Calu3 (cell line): Measurements from ENCODE around the gene RCBTB2. TPM values are rescaled to one million over a fixed set of nuclear protein-coding genes. Genes with fewer than 3 reads are reported as not detected.

Experiments used
- BruUV-seq: library from RNA; stranded (reverse); fragments of 400-500 nt; replicated peaks from 2 replicates; lab custom pipeline; 2021; lab: Mats Ljungman, UMichigan
- CTCF ChIA-PET: fragments of 300-600 bp; sonication (Branson Sonifier 250); formaldehyde crosslinking; loops from one replicate; lab custom pipeline; 2022; ENCODE audit warnings: antibody characterized with exemption; lab: Charles Lee
- DNase-seq: peaks from one replicate; pipeline ENCODE4 v3.0.0; 2022
- H3K27ac Mint-ChIP-seq: one replicate; pipeline ENCODE4 v1.8.0; 2022; ENCODE audit warnings: mixed read lengths; ENCODE audit not compliant: unreplicated experiment
- H3K27me3 Mint-ChIP-seq: one replicate; pipeline ENCODE4 v1.8.0; 2022; ENCODE audit warnings: mixed read lengths; ENCODE audit not compliant: unreplicated experiment
- H3K36me3 Mint-ChIP-seq: one replicate; pipeline ENCODE4 v1.8.0; 2022; ENCODE audit warnings: mild to moderate bottlenecking, moderate library complexity, mixed read lengths; ENCODE audit not compliant: insufficient read depth, unreplicated experiment
- H3K4me1 Mint-ChIP-seq: one replicate; pipeline ENCODE4 v1.8.0; 2022; ENCODE audit warnings: mild to moderate bottlenecking, low read depth, mixed read lengths; ENCODE audit not compliant: unreplicated experiment
- H3K4me3 Mint-ChIP-seq: one replicate; pipeline ENCODE4 v1.8.0; 2022; ENCODE audit warnings: mild to moderate bottlenecking, low read depth, moderate library complexity, mixed read lengths; ENCODE audit not compliant: unreplicated experiment
- H3K9me3 Mint-ChIP-seq: one replicate; pipeline ENCODE4 v1.8.0; 2022; ENCODE audit warnings: low read depth, mixed read lengths; ENCODE audit not compliant: unreplicated experiment
- CTCF ChIP-seq: fragments of 200-600 bp; IDR thresholded peaks from one replicate; pipeline ENCODE4 v1.8.0; 2022; ENCODE audit warnings: antibody characterized with exemption; ENCODE audit not compliant: unreplicated experiment
- intact Hi-C: fragments of 100-400 bp; cut with micrococcal nuclease; formaldehyde crosslinking; loops from one replicate; pipeline ENCODE4 v1.10.0; 2022; ENCODE audit not compliant: unreplicated experiment
- total RNA-seq: library from RNA; stranded (reverse); gene quantifications from 2 replicates; pipeline ENCODE4 v1.2.3, GENCODE V29; 2022

RCBTB2 gene
- total RNA-seq, 1 experiment from 2014 or later: 3.7 TPM

- DNase-seq: no peak
- TF ChIP-seq CTCF: no peak
Observed at GRCh38 chr13:48561466-48562235, 28.8 kb upstream of the RCBTB2 start.

DNA sequence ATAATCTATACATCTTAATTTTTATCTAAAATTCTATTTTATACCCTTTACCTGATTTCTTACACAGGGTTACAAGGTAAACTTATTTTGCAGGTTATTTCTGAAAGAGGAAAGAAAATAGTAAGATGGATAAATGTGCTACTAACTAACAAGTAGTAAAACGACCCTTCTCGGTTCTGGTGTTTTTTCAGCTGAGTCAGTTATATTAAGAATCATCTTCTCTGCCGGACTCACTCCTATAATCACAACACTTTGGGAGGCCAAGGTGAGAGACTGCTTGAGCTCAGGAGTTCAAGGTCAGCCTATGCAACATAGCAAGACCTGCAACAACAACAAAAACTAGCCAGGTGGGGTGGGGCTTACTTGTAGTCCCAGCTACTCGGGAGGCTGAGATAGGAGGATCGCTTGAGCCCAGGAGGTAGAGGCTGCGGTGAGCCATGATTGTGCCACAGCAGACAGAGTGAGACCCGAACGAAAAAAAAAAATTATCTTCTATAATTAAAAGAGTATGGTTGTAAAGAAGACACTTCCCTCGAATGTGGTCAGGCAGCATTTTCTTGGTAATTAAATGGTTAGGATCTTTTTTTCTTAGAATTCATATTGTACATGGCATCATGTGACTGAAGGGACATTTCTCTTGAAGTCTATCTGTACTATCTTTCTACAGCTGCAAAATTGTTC lies 27.9 kb upstream of the RCBTB2 start:
- H3K4me1 Mint-ChIP-seq: no peaks in the 10 kb centered on the region
- BruUV-seq: no TSS peak
- intact Hi-C loops: no loop called here
- no peak overlapping the region for H3K4me3 Mint-ChIP-seq
- no peak for TF ChIP-seq CTCF
- CTCF ChIA-PET: no interaction called here
- H3K36me3 Mint-ChIP-seq: no peaks in the 10 kb centered on the region
- no peak for DNase-seq
- no peak overlapping the region for H3K27ac Mint-ChIP-seq
- no peaks in the 10 kb centered on the region for H3K9me3 Mint-ChIP-seq
- no peaks in the 10 kb centered on the region for H3K27me3 Mint-ChIP-seq

More at GRCh38 chr13:48561466-48562235, 28.8 kb upstream of the RCBTB2 start:
- Mint-ChIP-seq H3K27ac (no peak overlapping the region), H3K9me3 (no peaks in the 10 kb centered on the region), H3K27me3 (no peaks in the 10 kb centered on the region), H3K4me1 (no peaks in the 10 kb centered on the region), H3K4me3 (no peak overlapping the region), H3K36me3 (no peaks in the 10 kb centered on the region)
- CTCF ChIA-PET: no interaction called here
- BruUV-seq: no TSS peak
- intact Hi-C loops: no loop called here

GRCh38 chr13:48559638-48560320 lies 26.9 kb upstream of the RCBTB2 start:
- CTCF ChIA-PET: no interaction called here
- BruUV-seq: no TSS peak
- no peak for DNase-seq
- Mint-ChIP-seq H3K9me3 (no peaks in the 10 kb centered on the region), H3K27ac (no peak overlapping the region), H3K27me3 (no peaks in the 10 kb centered on the region), H3K36me3 (no peaks in the 10 kb centered on the region), H3K4me1 (no peaks in the 10 kb centered on the region), H3K4me3 (no peak overlapping the region)
- TF ChIP-seq CTCF: no peak
- intact Hi-C loops: no loop called here

- intact Hi-C loops: no loop called here
- H3K4me1 Mint-ChIP-seq: no peaks in the 10 kb centered on the region
- no peaks in the 10 kb centered on the region for H3K9me3 Mint-ChIP-seq
- no peaks in the 10 kb centered on the region for H3K27me3 Mint-ChIP-seq
- CTCF ChIA-PET: interaction anchor here (0.6 kb wide), 1 partner anchor 426 kb away, joined by 4 read pairs; no protein-coding TSS in a partner anchor
- no peak overlapping the region for H3K27ac Mint-ChIP-seq
- TF ChIP-seq CTCF: no peak
- no peak overlapping the region for H3K4me3 Mint-ChIP-seq
- BruUV-seq: no TSS peak
- no peak for DNase-seq
- no peaks in the 10 kb centered on the region for H3K36me3 Mint-ChIP-seq
Observed at GRCh38 chr13:48556817-48557216, 23.9 kb upstream of the RCBTB2 start.
